Measurements from ENCODE around the gene KRI1. TPM values are rescaled to one million over a fixed set of nuclear protein-coding genes. Genes with fewer than 3 reads are reported as not detected.

The KRI1 gene
- total RNA-seq, 1 experiment from 2014 or later: 57.4 TPM

DNA sequence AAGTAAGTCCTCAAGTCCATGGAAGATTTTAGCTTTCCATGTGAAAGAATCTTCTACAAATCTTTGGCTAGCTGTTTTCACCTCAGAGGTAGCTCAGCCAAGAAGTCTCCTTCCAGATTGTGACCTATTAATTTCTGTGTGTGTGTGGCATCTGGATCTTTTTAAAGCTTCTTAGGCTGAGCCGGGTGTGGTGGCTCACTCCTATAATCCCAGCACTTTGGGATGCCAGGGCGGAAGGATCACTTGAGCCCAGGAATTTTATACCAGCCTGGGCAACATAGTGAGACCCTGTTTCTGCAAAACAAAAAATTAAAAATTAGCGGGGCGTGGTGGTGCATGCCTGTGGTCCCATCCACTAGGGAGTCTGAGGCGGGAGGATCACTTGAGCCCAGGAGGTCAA is 46.1 kb upstream of the KRI1 start:
- Mint-ChIP-seq H3K9me3 (no peaks in the 10 kb centered on the region), H3K27me3 (ENCODE audit: low read depth) (no peaks in the 10 kb centered on the region), H3K4me1 (no peaks in the 10 kb centered on the region), H3K36me3 (ENCODE audit: insufficient read depth in 1 of 3, low read depth in 3 of 3) (peaks cover 2 to 11% (median 5%) of the 10 kb centered on the region in 3 experiments; a peak in 6 of 7 replicates), H3K27ac (no peak overlapping the region), H3K4me3 (no peak overlapping the region)
- no peak overlapping the region for H2BK120ac ChIP-seq (ENCODE audit: low read depth, low read length, poor library complexity, severe bottlenecking)
- H2AFZ ChIP-seq (ENCODE audit: low read length): no peak overlapping the region
- no peak overlapping the region for H3K56ac ChIP-seq (ENCODE audit: insufficient read length, low read depth, low read length)
- DNase-seq: no peak
- H3K9ac ChIP-seq (ENCODE audit: extremely low read depth, insufficient read length, low read length): no peak overlapping the region
- no peaks in the 10 kb centered on the region for H3K9me3 ChIP-seq (ENCODE audit: control insufficient read depth, low read depth, low read length)
- no peak overlapping the region for H4K8ac ChIP-seq (replicated peaks; ENCODE audit: insufficient read length, low read depth, low read length)
- TF ChIP-seq, protein P1, sequence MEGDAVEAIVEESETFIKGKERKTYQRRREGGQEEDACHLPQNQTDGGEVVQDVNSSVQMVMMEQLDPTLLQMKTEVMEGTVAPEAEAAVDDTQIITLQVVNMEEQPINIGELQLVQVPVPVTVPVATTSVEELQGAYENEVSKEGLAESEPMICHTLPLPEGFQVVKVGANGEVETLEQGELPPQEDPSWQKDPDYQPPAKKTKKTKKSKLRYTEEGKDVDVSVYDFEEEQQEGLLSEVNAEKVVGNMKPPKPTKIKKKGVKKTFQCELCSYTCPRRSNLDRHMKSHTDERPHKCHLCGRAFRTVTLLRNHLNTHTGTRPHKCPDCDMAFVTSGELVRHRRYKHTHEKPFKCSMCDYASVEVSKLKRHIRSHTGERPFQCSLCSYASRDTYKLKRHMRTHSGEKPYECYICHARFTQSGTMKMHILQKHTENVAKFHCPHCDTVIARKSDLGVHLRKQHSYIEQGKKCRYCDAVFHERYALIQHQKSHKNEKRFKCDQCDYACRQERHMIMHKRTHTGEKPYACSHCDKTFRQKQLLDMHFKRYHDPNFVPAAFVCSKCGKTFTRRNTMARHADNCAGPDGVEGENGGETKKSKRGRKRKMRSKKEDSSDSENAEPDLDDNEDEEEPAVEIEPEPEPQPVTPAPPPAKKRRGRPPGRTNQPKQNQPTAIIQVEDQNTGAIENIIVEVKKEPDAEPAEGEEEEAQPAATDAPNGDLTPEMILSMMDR (conservative IDR thresholded peaks at IDR 0.05): no peak
- no peak overlapping the region for H2BK15ac ChIP-seq (ENCODE audit: low read depth, low read length)
- no peak overlapping the region for H2AK5ac ChIP-seq (ENCODE audit: insufficient read length, low read length)
- H3K4me1 ChIP-seq (ENCODE audit: insufficient read depth, low read length): no peaks in the 10 kb centered on the region
- no peak overlapping the region for H3K4ac ChIP-seq (ENCODE audit: low read depth, low read length)
- H2BK5ac ChIP-seq (ENCODE audit: insufficient read length, low read length): no peak overlapping the region
- H4K5ac ChIP-seq (ENCODE audit: insufficient read length, low read depth, low read length): no peak overlapping the region
- no peaks in the 10 kb centered on the region for H3K27me3 ChIP-seq (ENCODE audit: insufficient read depth, low read length)
- no peak overlapping the region for H2BK12ac ChIP-seq (ENCODE audit: insufficient read length, low read depth, low read length)
- no peak overlapping the region for H4K91ac ChIP-seq (ENCODE audit: insufficient read length, low read depth, low read length)
- H3K18ac ChIP-seq (ENCODE audit: insufficient read length, low read depth, low read length): no peak overlapping the region
- no peaks in the 10 kb centered on the region for H3K23me2 ChIP-seq (ENCODE audit: insufficient read length, low read depth, low read length, poor library complexity, severe bottlenecking)
- H2BK20ac ChIP-seq (ENCODE audit: low read depth, low read length, poor library complexity, severe bottlenecking): no peak overlapping the region
- H3K79me1 ChIP-seq (ENCODE audit: insufficient read depth, low read depth, low read length, poor library complexity, severe bottlenecking): no peaks in the 10 kb centered on the region
- no peak overlapping the region for H3T11ph ChIP-seq (ENCODE audit: low read length)
- H3K79me2 ChIP-seq (ENCODE audit: insufficient read depth, low read length): no peaks in the 10 kb centered on the region
- H3K14ac ChIP-seq (ENCODE audit: insufficient read depth, low read length): no peak overlapping the region
- H3K4me2 ChIP-seq (ENCODE audit: insufficient read depth, insufficient read length, low read length): no peak overlapping the region
- H3K23ac ChIP-seq (ENCODE audit: insufficient read length, low read depth, low read length): no peak overlapping the region
- no peaks in the 10 kb centered on the region for H4K20me1 ChIP-seq (ENCODE audit: control insufficient read depth, insufficient read depth, insufficient read length)
- H3K27ac ChIP-seq (ENCODE audit: insufficient read length, low read depth, low read length): no peak overlapping the region
- WGBS (ENCODE audit: extremely low coverage, insufficient read length, low lambda C conversion rate): no CpG with 5 or more reads among the region's 5 CpGs
